HUES6 (cell line): ENCODE results near the gene SUMF2.
"Not testable (repeated sequence)": the region's sequence is repeated elsewhere in the genome, so short reads cannot be mapped to it uniquely, and the experiment has no call there.

Experiments
- H3K27ac ChIP-seq: 2 replicates; pipeline ENCODE4 v1.7.0; 2013; ENCODE audit warnings: low read depth, mild to moderate bottlenecking, low read length, inconsistent platforms
- H3K27me3 ChIP-seq: 2 replicates; pipeline ENCODE4 v1.6.1; 2013; ENCODE audit warnings: low read length; ENCODE audit not compliant: control insufficient read depth, insufficient read depth
- H3K36me3 ChIP-seq: 2 replicates; pipeline ENCODE4 v1.6.1; 2013; ENCODE audit warnings: low read length; ENCODE audit not compliant: control insufficient read depth, insufficient read depth
- H3K4me1 ChIP-seq: 2 replicates; pipeline ENCODE4 v1.6.1; 2013; ENCODE audit warnings: low read length; ENCODE audit not compliant: control insufficient read depth, insufficient read depth
- H3K4me3 ChIP-seq: 2 replicates; pipeline ENCODE4 v1.5.1; 2013; ENCODE audit warnings: low read depth, low read length
- H3K9ac ChIP-seq: one replicate; pipeline ENCODE4 v1.6.1; 2013; ENCODE audit warnings: mild to moderate bottlenecking, low read length
- H3K9me3 ChIP-seq: 2 replicates; pipeline ENCODE4 v1.6.1; 2013; ENCODE audit warnings: low read depth, low read length; ENCODE audit not compliant: control insufficient read depth, insufficient read depth

Gene SUMF2

GRCh38 chr7:56045758-56046157 lies 18.3 kb upstream of the SUMF2 start:
- not testable (repeated sequence) for H3K27ac ChIP-seq, H3K4me3 ChIP-seq, H3K27me3 ChIP-seq, H3K9ac ChIP-seq, H3K9me3 ChIP-seq, H3K4me1 ChIP-seq
- peaks cover 12% of the 10 kb centered on the region for H3K36me3 ChIP-seq

GRCh38 chr7:56046721-56047445 lies 17.2 kb upstream of the SUMF2 start:
- Histone ChIP-seq H3K36me3 (peaks cover 8% of the 10 kb centered on the region), H3K27ac (no peak overlapping the region; the same call in 1 of the 2 replicates), H3K4me3 (no peak overlapping the region), H3K9ac (no peak overlapping the region), H3K9me3 (no peaks in the 10 kb centered on the region), H3K4me1 (no peaks in the 10 kb centered on the region), H3K27me3 (no peaks in the 10 kb centered on the region)

- H3K9ac ChIP-seq, H3K36me3 ChIP-seq, H3K4me3 ChIP-seq, H3K27ac ChIP-seq, H3K4me1 ChIP-seq, H3K27me3 ChIP-seq, H3K9me3 ChIP-seq: not testable (repeated sequence)
Observed at GRCh38 chr7:56047446-56048116, 16.5 kb upstream of the SUMF2 start.

GRCh38 chr7:56048245-56048644 lies 15.8 kb upstream of the SUMF2 start:
- Histone ChIP-seq H3K9ac (no peak overlapping the region), H3K27ac (no peak overlapping the region), H3K27me3 (no peaks in the 10 kb centered on the region), H3K4me1 (peaks cover under 1% of the 10 kb centered on the region; the same call in 1 of the 2 replicates), H3K9me3 (no peaks in the 10 kb centered on the region), H3K36me3 (peaks cover 10% of the 10 kb centered on the region), H3K4me3 (no peak overlapping the region)

- H3K27ac ChIP-seq, H3K27me3 ChIP-seq, H3K4me1 ChIP-seq, H3K4me3 ChIP-seq, H3K9me3 ChIP-seq, H3K9ac ChIP-seq: not testable (repeated sequence)
- peaks cover 15% of the 10 kb centered on the region for H3K36me3 ChIP-seq
Observed at GRCh38 chr7:56048763-56049162, 15.3 kb upstream of the SUMF2 start.

GRCh38 chr7:56051053-56051338 lies 13.1 kb upstream of the SUMF2 start:
- H3K27me3 ChIP-seq: no peaks in the 10 kb centered on the region
- peak overlapping the region; percentile 99 for H3K4me3 ChIP-seq
- H3K4me1 ChIP-seq: peaks cover 3% of the 10 kb centered on the region; the same call in 1 of the 2 replicates
- peak overlapping the region; percentile 89 for H3K27ac ChIP-seq
- no peaks in the 10 kb centered on the region for H3K9me3 ChIP-seq
- H3K9ac ChIP-seq: peak overlapping the region; percentile 94
- peaks cover 37% of the 10 kb centered on the region for H3K36me3 ChIP-seq

GRCh38 chr7:56051339-56052191 lies 12.5 kb upstream of the SUMF2 start, which contains the start of the genes CCT6A and PSPH:
TSS of gene CCT6A (plus strand) at chr7:56051765. CDS start at chr7:56051849, 84 bp downstream.
TSS of gene PSPH (minus strand) at chr7:56051444. CDS start at chr7:56021212, 30,232 bp downstream.
- H3K27me3 ChIP-seq: no peaks in the 10 kb centered on the region
- H3K36me3 ChIP-seq: peaks cover 43% of the 10 kb centered on the region
- no peaks in the 10 kb centered on the region for H3K9me3 ChIP-seq
- H3K27ac ChIP-seq: peak within 1 kb of the TSS; percentile 96
- H3K4me1 ChIP-seq: peaks cover 3% of the 10 kb centered on the region; the same call in 1 of the 2 replicates
- H3K4me3 ChIP-seq: peak within 1 kb of the TSS; percentile 99
- H3K9ac ChIP-seq: peak within 1 kb of the TSS; percentile 99

- H3K27ac ChIP-seq: no peak overlapping the region
- no peak overlapping the region for H3K4me3 ChIP-seq
Observed at GRCh38 chr7:56053379-56053778, 10.7 kb upstream of the SUMF2 start.

GRCh38 chr7:56053993-56054392 lies 10.1 kb upstream of the SUMF2 start:
- peaks cover 3% of the 10 kb centered on the region; the same call in 1 of the 2 replicates for H3K4me1 ChIP-seq
- no peaks in the 10 kb centered on the region for H3K9me3 ChIP-seq
- no peak overlapping the region for H3K9ac ChIP-seq
- no peaks in the 10 kb centered on the region for H3K27me3 ChIP-seq
- no peak overlapping the region for H3K4me3 ChIP-seq
- H3K27ac ChIP-seq: no peak overlapping the region
- H3K36me3 ChIP-seq: peaks cover 66% of the 10 kb centered on the region

More at GRCh38 chr7:56053379-56053778, 10.7 kb upstream of the SUMF2 start:
- H3K9ac ChIP-seq: no peak overlapping the region
- H3K9me3 ChIP-seq: no peaks in the 10 kb centered on the region
- H3K4me1 ChIP-seq: peaks cover 3% of the 10 kb centered on the region; the same call in 1 of the 2 replicates
- peaks cover 60% of the 10 kb centered on the region for H3K36me3 ChIP-seq
- H3K27me3 ChIP-seq: no peaks in the 10 kb centered on the region

GRCh38 chr7:56062382-56062781 lies 1.7 kb upstream of the SUMF2 start:
- no peak overlapping the region for H3K27ac ChIP-seq
- no peaks in the 10 kb centered on the region for H3K27me3 ChIP-seq
- H3K36me3 ChIP-seq: peaks cover 66% of the 10 kb centered on the region
- no peaks in the 10 kb centered on the region for H3K9me3 ChIP-seq
- no peak overlapping the region for H3K9ac ChIP-seq
- no peak overlapping the region for H3K4me3 ChIP-seq
- H3K4me1 ChIP-seq: peaks cover 5% of the 10 kb centered on the region; the same call in 1 of the 2 replicates
